8988T (cell line): ENCODE measurements around the gene CNDP1.
"Not testable (repeated sequence)": the region's sequence is repeated elsewhere in the genome, so short reads cannot be mapped to it uniquely, and the experiment has no call there.

ENCODE experiments used
- DNase-seq: peaks from one replicate; pipeline ENCODE4 v3.0.0; 2011

Gene CNDP1

DNA sequence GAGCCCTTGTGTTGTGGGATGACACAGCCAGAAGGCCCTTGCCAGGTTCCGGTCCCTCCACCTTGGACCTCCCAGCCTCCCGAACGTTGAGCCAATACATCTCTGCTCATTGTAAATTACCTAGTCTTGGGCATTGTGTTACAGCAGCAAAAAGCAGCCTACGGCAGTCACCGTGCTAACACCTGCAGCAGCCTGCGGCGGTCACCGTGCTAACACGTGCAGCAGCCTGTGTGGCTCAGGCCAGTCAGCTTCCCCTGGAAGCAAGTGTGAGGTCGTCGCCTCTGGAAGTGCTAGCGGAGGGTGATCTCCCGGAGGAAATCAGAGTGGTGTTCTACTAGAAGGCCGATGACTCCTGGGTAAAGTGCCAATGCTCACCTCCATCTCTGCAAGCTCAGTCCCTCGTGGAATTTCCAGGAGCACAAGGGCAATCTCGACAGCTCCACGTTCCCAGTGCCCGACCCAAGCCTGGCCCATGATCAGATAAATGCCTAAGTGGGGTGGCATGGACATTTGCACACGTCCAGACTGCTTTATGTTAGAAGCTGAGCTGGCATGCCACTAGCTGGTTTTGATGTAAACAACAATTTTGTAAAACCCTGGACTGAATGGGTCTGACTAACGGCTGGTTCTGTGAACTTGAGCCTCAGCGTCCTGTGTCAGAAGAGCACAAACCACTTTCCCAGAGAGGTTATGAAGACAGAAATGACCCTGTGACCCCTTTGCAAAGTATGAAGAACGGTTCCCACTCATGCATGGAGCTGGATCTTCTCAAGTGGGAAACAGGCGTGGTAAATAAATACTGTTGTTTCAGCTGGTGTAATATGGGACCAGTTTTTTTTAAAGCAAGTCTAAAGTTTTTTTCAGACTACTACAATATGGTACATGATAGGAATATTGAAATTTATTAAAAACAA lies 11.4 kb upstream of the CNDP1 start:
- DNase-seq = no peak

DNA sequence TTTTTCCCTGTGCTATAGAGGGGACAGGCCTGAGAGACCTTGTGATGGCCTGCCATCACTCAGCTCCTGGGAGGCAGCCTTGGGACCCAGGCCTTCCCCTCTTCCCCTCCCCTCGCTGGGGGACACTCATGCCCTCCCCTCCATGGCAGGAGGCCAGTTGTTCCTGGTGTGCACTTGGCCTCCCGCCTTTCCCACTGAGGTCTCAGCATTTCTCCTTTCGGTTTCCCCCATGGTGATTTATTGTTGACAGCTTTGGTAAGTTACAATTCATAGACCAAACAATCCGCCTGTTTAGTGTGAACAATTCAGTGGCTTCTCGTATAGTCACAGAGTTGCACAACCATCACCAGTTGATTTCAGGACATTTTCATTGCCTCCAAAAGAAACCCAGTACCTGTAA lies 10.2 kb upstream of the CNDP1 start:
- DNase-seq = no peak

DNA sequence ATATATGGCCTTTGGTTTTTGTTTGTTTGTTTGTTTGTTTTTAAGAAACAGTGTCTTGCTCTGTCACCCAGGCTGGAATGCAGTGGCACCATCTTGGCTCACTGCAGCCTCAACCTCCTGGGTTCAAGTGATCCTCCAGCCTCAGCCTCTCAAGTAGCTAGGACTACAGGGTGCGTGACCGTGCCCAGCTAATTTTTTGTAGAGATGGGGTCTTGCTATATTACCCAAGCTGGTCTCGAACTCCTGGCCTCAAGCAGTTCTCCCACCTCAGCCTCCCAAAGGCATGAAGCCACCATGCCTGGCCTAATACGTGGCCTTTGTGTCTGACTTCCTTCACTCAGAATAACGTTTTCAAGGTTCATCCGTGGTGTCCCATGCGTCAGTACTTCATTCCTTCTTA lies 9.4 kb upstream of the CNDP1 start:
- DNase-seq = not testable (repeated sequence)

DNA sequence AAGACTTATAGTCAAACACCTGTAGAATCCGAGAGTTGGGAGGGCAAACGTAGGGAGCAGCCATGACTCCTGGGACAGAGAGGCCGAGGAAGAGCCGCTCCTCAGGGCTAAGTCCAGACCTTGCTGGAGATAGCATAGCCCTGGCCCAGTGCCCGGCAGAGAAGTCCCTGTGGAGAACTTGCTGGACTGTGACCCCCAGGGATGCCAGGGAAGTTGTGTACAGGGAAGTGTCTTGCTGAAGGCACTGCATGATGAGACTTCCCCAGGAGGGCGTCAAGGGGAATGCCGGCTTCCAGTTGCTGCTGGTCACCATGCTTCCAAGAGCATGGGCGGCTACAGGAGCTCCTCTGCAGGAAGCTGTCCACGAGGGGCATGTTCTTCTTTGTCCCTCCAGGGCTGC lies 8.6 kb upstream of the CNDP1 start:
- no peak for DNase-seq

DNA sequence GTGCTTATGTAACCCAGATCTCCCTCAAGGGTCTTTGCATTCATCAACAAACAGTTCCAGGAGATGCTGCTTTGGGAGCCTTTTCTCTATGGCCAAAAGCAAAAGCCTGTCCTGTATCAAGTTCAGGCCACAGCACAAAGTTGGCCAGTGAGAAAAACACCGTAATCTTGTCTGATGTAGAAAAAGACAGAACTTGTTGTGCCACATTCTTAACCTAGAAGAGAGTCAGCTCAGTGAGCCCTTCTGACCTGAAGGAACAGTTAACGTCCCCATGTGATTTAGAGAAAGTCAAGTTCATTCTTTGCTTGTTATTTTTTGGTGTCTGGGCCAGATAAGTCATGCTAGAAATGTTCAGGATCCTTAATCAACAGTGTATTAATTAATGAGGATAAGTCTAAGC lies 7.8 kb upstream of the CNDP1 start:
- no peak for DNase-seq

DNA sequence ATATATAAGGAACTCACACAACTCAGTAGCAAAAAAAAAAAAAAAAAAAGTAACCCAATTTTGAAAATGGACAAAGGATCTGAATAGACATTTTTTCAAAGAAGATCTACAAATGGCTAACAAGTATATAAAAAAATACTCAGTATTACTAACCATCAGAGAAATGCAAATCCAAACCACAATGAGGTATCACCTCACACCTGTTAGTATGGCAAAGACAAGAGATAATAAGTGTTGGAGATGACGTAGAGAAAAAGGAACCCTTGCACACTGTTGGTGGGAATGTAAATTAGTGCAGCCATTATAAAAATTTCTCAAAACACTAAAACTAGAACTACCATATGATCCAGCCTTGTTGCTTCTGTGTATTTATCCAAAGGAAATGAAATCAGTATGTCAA lies 5.8 kb upstream of the CNDP1 start:
- no peak for DNase-seq

DNA sequence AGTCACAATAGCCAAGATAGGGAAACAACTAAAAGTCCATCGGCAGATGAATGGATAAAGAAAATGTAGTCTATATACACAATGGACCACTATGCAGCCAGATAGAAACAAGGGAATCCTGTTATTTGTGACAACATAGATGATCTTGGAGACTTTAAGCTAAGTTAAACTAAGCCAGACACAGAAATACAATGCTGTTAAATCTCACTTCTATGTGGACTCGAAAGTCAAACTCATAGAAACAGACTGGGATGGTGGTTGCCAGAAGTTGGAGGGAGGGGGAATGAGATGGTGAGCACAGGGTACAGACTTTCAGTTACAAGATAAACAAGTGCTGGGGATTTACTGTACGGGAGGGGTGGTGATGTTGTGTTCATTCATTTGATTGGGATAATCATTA lies 5.4 kb upstream of the CNDP1 start:
- DNase-seq = no peak

DNA sequence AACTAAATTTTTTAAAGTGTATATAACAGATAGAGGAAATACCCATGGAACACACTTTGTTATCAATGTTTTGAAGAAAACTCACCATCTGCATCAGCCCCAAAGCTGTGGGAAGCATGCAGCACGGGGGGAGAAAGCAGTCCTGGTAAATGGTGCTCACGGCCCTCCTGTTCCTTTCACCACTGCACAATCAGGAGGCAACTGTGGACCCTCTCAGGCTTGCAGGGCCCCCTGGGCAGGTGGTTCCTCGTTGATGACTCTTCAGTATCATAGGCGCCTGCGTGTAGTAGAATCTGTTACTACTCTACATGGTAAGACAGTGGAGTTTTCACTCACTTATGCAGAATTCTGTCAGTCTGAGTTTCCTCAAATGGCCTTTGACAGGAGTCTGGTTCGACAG lies 4.9 kb upstream of the CNDP1 start:
- DNase-seq = no peak

DNA sequence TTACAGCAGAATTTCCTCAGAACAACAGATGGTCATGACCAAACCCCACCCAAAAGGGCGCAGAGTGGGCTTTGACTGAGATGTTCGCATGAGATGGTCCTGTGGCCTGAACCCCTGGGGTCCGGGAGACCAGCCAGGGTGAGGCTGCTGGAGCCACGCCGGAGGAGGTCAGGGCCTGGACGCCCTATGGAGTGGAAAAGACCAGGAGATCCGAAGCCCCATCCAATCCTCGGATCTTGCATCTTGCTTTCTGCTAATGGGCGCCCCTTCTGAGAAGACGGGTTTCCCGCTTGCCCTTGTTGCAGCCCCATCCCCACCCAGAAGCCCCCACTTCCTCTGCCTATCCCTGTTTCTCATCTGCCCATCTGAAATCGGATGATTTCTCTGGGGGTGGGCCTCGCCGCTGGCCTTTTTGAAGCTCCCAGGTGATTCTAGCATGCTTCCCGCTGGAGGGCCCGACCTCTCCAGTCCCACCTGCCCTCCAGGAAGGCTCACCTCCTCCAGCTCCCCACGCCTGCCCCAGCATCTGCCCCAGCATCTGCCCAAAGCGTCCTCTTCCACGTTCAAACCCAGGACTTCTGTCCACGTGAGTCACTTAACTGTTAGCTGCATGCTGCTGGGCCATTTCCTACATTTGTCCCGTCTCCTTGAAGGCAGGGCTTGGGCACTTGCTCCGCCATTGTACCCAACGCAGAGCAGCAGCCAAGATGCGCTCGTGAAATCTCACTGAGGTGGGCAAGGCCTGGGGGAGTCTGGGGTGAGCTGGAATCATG lies 4.3 kb upstream of the CNDP1 start:
- no peak for DNase-seq

DNA sequence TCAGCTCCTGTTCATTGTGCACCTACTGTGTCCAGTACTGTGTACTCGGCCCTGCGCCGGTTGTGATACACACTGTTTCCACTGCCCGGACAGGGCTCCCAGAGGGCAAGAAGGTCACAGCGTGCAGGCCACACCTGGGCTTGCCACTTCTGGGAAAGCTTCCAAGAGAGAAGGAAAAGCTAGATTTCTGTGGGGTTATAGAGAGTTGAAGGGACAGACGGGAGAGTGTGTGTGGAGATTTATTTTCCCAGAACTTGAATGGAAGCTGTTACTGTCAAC lies 3.8 kb upstream of the CNDP1 start:
- no peak for DNase-seq

DNA sequence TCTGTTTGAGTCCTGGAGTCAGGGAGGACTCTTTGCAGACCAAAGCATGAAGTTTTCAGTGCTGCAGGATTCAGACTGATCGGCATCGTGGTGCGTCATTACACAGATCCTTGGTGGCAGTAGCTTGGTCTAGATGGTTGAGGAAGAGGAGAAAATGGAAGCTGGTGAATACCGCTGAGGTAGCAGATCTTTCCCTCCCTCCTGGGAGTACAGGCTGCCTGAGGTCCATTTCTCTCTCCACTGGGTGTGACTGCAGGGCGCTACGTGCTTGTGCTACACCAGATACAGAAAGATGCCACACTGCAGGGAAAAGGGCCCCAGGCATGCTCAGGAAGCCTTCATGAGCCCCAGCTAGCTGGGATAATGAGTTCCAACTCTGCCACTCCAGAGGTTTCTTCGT lies 3.3 kb upstream of the CNDP1 start:
- no peak for DNase-seq

DNA sequence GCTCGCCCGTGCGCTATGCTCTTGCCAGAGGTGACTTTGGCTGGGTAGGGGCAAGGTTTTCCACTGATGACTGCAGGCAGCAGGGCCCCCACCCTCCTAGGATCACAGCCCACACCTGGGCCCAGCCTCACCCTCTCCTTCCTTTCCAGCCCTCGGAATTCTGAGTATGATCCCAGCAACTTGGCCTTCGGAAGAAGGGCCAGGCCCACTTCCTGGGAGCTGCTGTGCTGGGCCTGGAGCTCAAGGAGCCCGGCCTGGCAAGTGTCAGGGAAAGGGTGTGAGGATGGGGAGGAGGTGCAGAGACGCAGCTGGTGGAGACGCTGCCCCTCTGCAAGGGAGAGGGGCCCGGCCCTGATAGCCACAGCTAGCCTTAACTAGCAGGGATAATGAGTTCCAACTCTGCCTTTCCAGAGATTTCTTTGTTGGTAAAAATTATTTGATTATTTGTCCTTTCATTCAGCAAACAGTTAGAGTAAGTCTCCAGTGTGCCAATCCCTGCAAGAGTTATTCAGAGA lies 1.7 kb upstream of the CNDP1 start:
- DNase-seq = no peak

DNA sequence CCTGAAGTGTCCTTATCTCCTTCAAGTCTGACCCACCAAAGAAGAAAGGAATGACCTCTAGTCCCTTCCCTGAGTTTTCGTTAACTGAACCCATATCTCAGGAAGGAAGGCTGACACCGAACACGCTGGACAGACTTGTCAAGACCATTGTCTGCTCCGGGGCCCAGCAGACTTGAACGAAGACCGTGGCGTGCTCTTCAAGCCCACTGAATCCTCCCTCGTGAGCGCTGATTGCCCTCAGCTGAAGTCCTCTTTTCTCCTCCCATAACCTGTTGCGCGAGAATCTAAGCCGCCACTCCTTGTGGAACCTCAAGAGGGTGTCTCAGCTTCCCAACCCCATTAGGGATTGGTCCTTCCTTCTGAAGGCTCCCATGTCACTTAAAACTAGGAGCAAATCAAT lies 634 bp upstream of the CNDP1 start:
- DNase-seq = no peak

DNA sequence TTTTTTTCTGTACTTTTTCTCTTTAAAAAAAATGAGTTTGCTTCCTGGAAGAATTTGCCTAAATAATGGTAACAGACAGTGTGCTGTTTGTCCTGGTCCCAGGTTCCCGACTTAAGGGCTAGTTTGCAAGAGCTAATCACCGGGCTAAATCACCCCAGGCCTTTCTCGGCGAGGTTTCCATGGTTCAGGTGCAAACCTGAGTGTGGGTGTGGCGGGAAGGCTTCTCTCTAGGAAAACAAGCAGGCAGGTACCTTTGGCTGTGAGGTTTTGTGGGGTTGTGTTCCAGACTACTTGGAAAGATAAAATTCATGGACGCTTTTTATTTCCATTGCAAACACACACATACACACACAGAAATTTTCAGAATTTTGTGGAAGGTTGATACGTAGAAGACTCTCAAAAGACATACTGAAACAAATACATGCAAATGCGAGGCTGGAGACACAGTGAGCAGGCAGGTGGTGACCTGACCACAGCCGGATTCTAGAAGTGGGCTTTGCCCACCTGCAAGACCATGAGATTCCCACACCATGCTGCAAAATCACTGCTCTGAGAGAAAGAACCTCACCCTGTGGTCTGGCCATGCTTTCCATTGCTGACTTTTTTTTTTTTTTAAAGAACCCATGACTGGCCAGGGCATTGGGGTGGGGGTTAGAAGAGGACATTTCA lies 815 bp downstream of the CNDP1 start:
- DNase-seq = no peak

DNA sequence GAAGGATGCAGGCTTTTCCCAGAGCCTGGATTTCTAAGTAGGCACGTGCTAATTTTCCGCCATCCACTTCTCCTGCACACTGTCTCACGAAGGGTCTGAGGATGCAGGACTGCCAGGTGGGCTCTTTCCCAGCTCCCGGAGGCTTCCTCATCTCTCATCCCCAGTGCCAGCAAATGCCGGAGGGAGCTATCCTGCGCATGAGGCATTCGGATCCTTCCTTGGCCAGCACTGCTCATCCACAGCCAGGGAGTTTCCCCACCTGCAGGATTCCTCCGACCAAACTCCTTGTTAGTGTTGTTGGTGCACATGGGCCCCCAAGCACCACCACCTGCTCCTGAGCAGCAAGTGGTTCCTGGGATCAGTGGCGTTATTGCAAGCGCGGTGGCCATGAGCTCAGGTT lies 5.0 kb downstream of the CNDP1 start:
- DNase-seq = no peak

DNA sequence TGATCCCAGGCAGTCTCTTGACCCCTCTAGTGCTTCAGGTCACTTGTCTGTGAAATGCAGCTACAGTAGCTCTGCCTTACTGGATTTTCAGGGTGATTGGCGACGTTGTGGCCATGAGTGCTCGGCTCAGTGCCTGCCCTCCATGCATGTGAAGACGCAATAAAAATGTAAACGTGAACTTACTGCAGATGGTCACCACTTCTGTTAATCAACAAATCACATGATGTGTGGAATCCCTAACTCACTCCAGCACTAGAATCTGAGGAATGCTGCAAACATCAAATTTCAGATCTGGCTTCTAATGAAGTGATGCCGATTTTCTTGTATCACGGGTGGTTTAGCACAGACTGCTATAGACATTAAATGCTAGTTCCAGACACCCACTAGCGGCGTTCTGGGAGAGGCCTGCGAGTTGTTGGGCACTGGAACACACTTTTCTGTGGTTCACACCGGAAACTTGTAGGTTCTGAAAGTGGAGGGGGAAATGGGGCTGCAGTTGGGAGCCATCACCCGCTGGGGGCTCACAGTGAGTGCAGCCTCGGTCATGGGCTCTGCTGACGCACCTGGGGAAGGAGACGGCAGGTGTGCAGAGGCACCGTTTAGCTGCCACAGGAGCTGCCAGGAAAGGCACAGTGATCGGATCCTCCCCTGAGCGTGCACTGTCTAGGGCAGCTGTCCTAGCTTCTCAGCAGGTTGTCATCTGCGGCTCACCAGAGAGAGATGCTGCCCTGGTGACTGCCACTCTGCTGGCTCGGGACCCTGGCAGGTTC lies 6.5 kb downstream of the CNDP1 start:
- DNase-seq = no peak

DNA sequence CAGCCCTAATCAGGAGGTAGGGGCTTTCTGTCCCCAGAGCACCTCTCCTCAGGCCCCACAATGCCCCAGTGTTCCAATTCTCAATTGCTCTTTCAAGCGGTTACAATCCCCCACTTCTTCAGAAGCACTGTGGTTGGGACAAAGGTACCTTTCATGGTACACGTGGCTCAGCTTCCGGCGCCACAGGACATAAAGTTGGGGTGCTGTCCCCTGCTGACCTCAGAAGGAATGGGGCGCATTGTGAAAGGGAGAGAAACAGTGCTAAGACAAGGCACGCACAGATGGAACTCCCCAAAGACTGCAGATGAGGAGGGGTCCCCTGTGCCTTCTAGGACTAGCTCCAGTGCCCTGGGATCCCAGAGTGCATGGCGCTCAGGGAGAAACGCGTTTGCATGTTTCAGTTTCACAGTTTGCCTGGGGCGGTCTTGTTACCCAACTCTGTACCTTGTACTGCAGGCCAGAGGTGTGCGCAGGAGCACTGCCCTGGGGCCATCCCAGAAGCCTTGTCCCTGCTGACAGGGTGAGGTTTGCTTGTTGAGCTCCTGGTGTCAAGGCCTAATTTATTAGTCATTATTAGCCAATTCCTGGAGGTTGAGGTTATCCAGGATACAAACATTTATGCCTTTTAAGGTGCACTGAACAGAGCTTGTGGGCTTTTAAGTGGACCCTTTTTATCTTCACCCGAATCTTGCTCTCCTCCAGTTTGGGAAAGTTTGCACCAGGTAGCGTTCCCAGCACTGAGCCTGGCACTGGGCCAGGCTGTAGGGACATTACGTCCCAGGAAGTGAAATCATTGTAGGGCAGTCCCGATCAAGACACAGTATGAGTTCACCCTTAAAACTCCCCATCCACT lies 7.6 kb downstream of the CNDP1 start:
- DNase-seq = no peak

DNA sequence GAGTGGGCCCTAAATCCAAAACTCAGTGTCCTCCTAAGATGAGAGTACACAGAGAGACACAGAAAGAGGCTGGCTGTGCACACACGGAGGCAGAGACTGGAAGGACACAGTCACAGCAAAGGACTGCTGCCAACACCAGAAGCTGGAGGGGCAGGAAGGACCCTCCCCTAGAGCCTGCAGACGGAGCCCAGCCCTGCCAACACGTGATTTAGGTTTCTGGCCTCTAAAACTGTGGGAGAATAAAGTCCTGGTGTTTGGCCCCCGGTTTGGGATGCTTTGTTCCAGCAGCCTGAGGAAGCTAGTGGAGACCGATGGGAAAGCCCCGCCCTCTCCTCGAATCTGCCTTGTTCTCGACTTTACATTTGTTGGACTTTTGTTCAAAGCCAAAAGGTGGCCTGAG lies 10.6 kb downstream of the CNDP1 start:
- DNase-seq = no peak

DNA sequence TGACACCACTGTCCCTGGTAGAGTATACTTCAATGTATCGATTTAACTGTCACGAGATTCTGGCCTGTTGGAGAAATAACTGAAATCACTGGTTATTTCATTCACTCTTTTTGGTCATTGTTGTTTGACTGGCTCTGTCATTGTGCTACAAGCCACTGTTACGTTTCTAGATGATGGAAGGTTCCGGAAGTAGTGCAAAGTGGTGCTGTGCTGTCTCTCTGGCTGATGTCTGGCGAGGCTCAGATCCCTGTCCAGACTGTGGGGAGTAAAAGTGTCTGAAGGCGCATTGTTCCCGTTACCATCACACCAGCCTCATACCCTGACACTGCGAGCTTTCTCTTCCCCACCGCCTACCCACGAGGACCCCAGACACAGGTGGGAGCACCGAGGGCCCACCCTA lies 11.7 kb downstream of the CNDP1 start:
- DNase-seq = no peak

DNA sequence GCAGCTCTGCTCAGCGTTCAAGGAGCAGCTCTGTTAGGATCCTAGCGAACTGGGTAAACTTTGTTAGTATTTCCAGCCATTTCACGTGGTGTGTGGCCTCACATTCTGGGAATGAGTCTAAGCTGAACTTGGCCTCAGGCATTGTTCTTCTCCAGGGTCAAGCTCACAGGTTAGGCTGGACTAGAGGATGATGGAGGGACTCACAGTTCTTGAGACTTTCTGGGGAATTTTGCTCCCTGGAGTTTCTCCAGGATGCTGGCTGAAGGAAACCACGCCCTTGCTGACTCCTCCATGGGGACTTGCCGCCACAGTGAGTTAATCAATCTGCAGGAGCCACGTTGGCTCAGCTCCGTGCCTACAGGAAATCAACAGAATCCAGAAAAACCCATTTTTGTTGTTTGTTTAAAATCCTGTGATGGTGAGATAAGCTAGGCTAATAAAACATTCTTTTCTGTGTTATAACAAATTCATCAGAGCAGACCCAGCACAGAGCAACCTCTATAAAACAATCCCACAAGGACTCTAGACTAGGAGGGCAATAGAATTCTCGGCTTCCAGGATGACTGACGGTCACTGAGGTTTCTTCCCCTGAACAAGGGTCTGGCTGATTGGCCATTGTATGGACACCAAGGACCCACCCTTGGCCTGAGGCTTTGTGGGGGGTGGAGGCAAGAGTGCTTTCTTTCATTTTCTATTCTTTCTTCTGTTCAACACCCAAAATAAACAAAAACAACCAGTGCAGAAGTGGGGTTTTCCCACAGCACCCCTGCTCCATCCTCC lies 12.6 kb downstream of the CNDP1 start:
- no peak for DNase-seq

DNA sequence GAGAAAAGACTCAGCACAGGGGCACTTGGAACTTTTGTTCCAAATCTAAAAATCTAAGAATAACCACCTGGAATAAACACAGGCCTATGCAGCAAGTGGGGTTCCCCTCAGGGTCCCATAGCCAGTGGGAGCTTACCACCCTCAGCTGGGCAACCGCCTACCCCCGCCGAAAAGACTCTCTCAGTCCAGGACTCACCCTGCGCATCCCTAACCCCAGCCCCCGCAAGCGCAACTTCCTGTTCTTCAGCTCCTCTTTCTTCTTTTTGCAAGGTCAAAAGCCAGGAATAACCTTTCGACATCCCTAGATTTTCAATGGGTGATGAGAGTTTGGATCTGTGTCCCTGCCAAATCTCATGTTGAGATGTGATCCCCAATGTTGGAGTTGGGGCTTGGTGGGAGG lies 13.6 kb downstream of the CNDP1 start:
- no peak for DNase-seq
